HG03103 (cell line): ENCODE data around the gene MFNG.

Experiments used
- ATAC-seq: cut with Tn5 transposase; IDR thresholded peaks from one replicate; pipeline ENCODE4 v1.9.1; 2021; ENCODE audit warnings: low read depth; ENCODE audit not compliant: unreplicated experiment

MFNG gene

GRCh38 chr22:37454857-37455686 is 31.1 kb downstream of the MFNG start:
- no peak for ATAC-seq

- no peak for ATAC-seq
Observed at GRCh38 chr22:37453696-37454095, 32.5 kb downstream of the MFNG start.

GRCh38 chr22:37451218-37451617 is 35.0 kb downstream of the MFNG start:
- ATAC-seq, result no peak

- ATAC-seq, result no peak
Observed at GRCh38 chr22:37449331-37450001, 36.7 kb downstream of the MFNG start.

- no peak for ATAC-seq
Observed at GRCh38 chr22:37448516-37449127, 37.6 kb downstream of the MFNG start.

- ATAC-seq, result no peak
Observed at GRCh38 chr22:37445501-37445900, 40.7 kb downstream of the MFNG start.

- ATAC-seq, result no peak
Observed at GRCh38 chr22:37443977-37444376, 42.2 kb downstream of the MFNG start.

GRCh38 chr22:37443086-37443485 is 43.1 kb downstream of the MFNG start:
- no peak for ATAC-seq

GRCh38 chr22:37442537-37442936 is 43.6 kb downstream of the MFNG start:
- ATAC-seq, result no peak

GRCh38 chr22:37442135-37442534 is 44.0 kb downstream of the MFNG start:
- no peak for ATAC-seq

- ATAC-seq, result no peak
Observed at GRCh38 chr22:37440875-37441274, 45.3 kb downstream of the MFNG start.

GRCh38 chr22:37439347-37439746 is 46.8 kb downstream of the MFNG start:
- ATAC-seq, result no peak

- no peak for ATAC-seq
Observed at GRCh38 chr22:37435970-37436603, 50.1 kb downstream of the MFNG start.

- ATAC-seq, result no peak
Observed at GRCh38 chr22:37433786-37434185, 52.4 kb downstream of the MFNG start.

GRCh38 chr22:37432708-37433054 is 53.5 kb downstream of the MFNG start:
- no peak for ATAC-seq

GRCh38 chr22:37431801-37432707 is 54.1 kb downstream of the MFNG start:
- no peak for ATAC-seq

- no peak for ATAC-seq
Observed at GRCh38 chr22:37431366-37431765, 54.8 kb downstream of the MFNG start.

- no peak for ATAC-seq
Observed at GRCh38 chr22:37430941-37431340, 55.2 kb downstream of the MFNG start.

GRCh38 chr22:37428649-37429586 is 57.3 kb downstream of the MFNG start:
- ATAC-seq, result no peak
